H9 (cell line): ENCODE results near the gene RIMBP2. TPM values are rescaled to one million over a fixed set of nuclear protein-coding genes. Genes with fewer than 3 reads are reported as not detected.

Experiments
- DNase-seq: peaks from one replicate; pipeline ENCODE4 v3.0.0-alpha.2; 2017
- H2AFZ ChIP-seq: one replicate; pipeline ENCODE4 v1.6.1; 2013; ENCODE audit warnings: mild to moderate bottlenecking, low read length, control low read depth, moderate library complexity
- H2AK5ac ChIP-seq: 2 replicates; pipeline ENCODE4 v1.6.1; 2013; ENCODE audit warnings: low read length, control low read depth, mixed read lengths; ENCODE audit not compliant: insufficient read length
- H2BK120ac ChIP-seq: one replicate; pipeline ENCODE4 v1.6.1; 2013; ENCODE audit warnings: low read depth, mild to moderate bottlenecking, low read length, control low read depth, inconsistent platforms; ENCODE audit not compliant: poor library complexity, severe bottlenecking
- H2BK12ac ChIP-seq: 2 replicates; pipeline ENCODE4 v1.6.1; 2013; ENCODE audit warnings: low read length, control low read depth, mixed read lengths, low read depth; ENCODE audit not compliant: insufficient read length
- H2BK15ac ChIP-seq: 2 replicates; pipeline ENCODE4 v1.6.1; 2013; ENCODE audit warnings: low read depth, low read length, control low read depth
- H2BK20ac ChIP-seq: one replicate; pipeline ENCODE4 v1.6.1; 2013; ENCODE audit warnings: low read depth, mild to moderate bottlenecking, low read length, control low read depth, inconsistent platforms; ENCODE audit not compliant: poor library complexity, severe bottlenecking
- H2BK5ac ChIP-seq: 2 replicates; pipeline ENCODE4 v1.6.1; 2013; ENCODE audit warnings: low read length, control low read depth, mixed read lengths; ENCODE audit not compliant: insufficient read length
- H3K14ac ChIP-seq: 2 replicates; pipeline ENCODE4 v1.6.1; 2013; ENCODE audit warnings: low read length, control low read depth; ENCODE audit not compliant: insufficient read depth
- H3K18ac ChIP-seq: 2 replicates; pipeline ENCODE4 v1.6.1; 2013; ENCODE audit warnings: low read depth, mild to moderate bottlenecking, mixed read lengths, low read length, control low read depth; ENCODE audit not compliant: insufficient read length
- H3K23ac ChIP-seq: 2 replicates; pipeline ENCODE4 v1.6.1; 2013; ENCODE audit warnings: low read length, control low read depth, mixed read lengths, low read depth; ENCODE audit not compliant: insufficient read length
- H3K23me2 ChIP-seq: 2 replicates; pipeline ENCODE4 v1.6.1; 2013; ENCODE audit warnings: low read depth, mild to moderate bottlenecking, mixed read lengths, low read length, control low read depth; ENCODE audit not compliant: insufficient read length, poor library complexity, severe bottlenecking
- H3K27ac ChIP-seq: 2 replicates; pipeline ENCODE4 v1.5.1; 2013; ENCODE audit warnings: low read length, control low read depth, mixed read lengths, low read depth; ENCODE audit not compliant: insufficient read length
- H3K27me3 ChIP-seq: 2 replicates; pipeline ENCODE4 v1.6.1; 2013; ENCODE audit warnings: low read length, control low read depth, inconsistent platforms; ENCODE audit not compliant: insufficient read depth
- H3K4ac ChIP-seq: 2 replicates; pipeline ENCODE4 v1.6.1; 2013; ENCODE audit warnings: low read depth, mild to moderate bottlenecking, control low read depth, inconsistent platforms, low read length, moderate library complexity
- H3K4me1 ChIP-seq: 2 replicates; pipeline ENCODE4 v1.6.1; 2013; ENCODE audit warnings: low read length, control low read depth, inconsistent platforms; ENCODE audit not compliant: insufficient read depth
- H3K4me2 ChIP-seq: 2 replicates; pipeline ENCODE4 v1.6.1; 2013; ENCODE audit warnings: low read length, control low read depth, mixed read lengths; ENCODE audit not compliant: insufficient read length, insufficient read depth
- H3K56ac ChIP-seq: 2 replicates; pipeline ENCODE4 v1.6.1; 2013; ENCODE audit warnings: low read depth, mild to moderate bottlenecking, mixed read lengths, low read length, control low read depth; ENCODE audit not compliant: insufficient read length
- H3K79me1 ChIP-seq: 2 replicates; pipeline ENCODE4 v1.6.1; 2013; ENCODE audit warnings: low read depth, mild to moderate bottlenecking, moderate library complexity, low read length, control low read depth, inconsistent platforms; ENCODE audit not compliant: insufficient read depth, poor library complexity, severe bottlenecking
- H3K79me2 ChIP-seq: 2 replicates; pipeline ENCODE4 v1.6.1; 2013; ENCODE audit warnings: low read length, control low read depth, inconsistent platforms; ENCODE audit not compliant: insufficient read depth
- H3K9ac ChIP-seq: 2 replicates; pipeline ENCODE4 v1.6.1; 2013; ENCODE audit warnings: low read length, control low read depth, mixed read lengths; ENCODE audit not compliant: insufficient read length; ENCODE audit errors: extremely low read depth
- H3K9me3 ChIP-seq: one replicate; pipeline ENCODE4 v1.6.1; 2013; ENCODE audit warnings: low read depth, low read length, inconsistent platforms; ENCODE audit not compliant: control insufficient read depth
- H3T11ph ChIP-seq: one replicate; pipeline ENCODE4 v1.6.1; 2013; ENCODE audit warnings: mild to moderate bottlenecking, low read length, control low read depth, inconsistent platforms
- H4K20me1 ChIP-seq: one replicate; pipeline ENCODE4 v1.6.1; 2013; ENCODE audit not compliant: control insufficient read depth, insufficient read length, insufficient read depth
- H4K5ac ChIP-seq: 2 replicates; pipeline ENCODE4 v1.6.1; 2013; ENCODE audit warnings: low read depth, mild to moderate bottlenecking, mixed read lengths, low read length, control low read depth; ENCODE audit not compliant: insufficient read length
- H4K8ac ChIP-seq: replicated peaks from 2 replicates; pipeline ENCODE4 v1.6.1; 2013; ENCODE audit warnings: low read length, control low read depth, mixed read lengths, low read depth; ENCODE audit not compliant: insufficient read length
- H4K91ac ChIP-seq: 2 replicates; pipeline ENCODE4 v1.6.1; 2013; ENCODE audit warnings: low read depth, mild to moderate bottlenecking, moderate library complexity, mixed read lengths, low read length, control low read depth; ENCODE audit not compliant: insufficient read length
- H3K27ac Mint-ChIP-seq, 3 experiments: 2 replicates in 2 of 3; 3 replicates in 1 of 3; pipeline ENCODE4 v1.8.0; 2020 to 2021; ENCODE audit warnings: mixed read lengths in 3 of 3, mild to moderate bottlenecking in 1 of 3, moderate library complexity in 1 of 3
- H3K27me3 Mint-ChIP-seq: 2 replicates; pipeline ENCODE4 v1.8.0; 2021; ENCODE audit warnings: low read depth, mild to moderate bottlenecking, moderate library complexity, mixed read lengths
- H3K36me3 Mint-ChIP-seq, 3 experiments: 2 replicates in 2 of 3; 3 replicates in 1 of 3; pipeline ENCODE4 v1.8.0; 2020 to 2021; ENCODE audit warnings: low read depth in 3 of 3, mixed read lengths in 3 of 3; ENCODE audit not compliant: insufficient read depth in 1 of 3
- H3K4me1 Mint-ChIP-seq, 2 experiments: 2 replicates each; pipeline ENCODE4 v1.8.0; 2020; ENCODE audit warnings: mixed read lengths in 2 of 2
- H3K4me3 Mint-ChIP-seq, 2 experiments: 2 replicates in 1 of 2; 3 replicates in 1 of 2; pipeline ENCODE4 v1.8.0; 2020 to 2021; ENCODE audit warnings: mild to moderate bottlenecking in 2 of 2, mixed read lengths in 2 of 2, moderate library complexity in 1 of 2
- H3K9me3 Mint-ChIP-seq, 2 experiments: 2 replicates in 1 of 2; 3 replicates in 1 of 2; pipeline ENCODE4 v1.8.0; 2020; ENCODE audit warnings: mild to moderate bottlenecking in 2 of 2, mixed read lengths in 2 of 2, moderate library complexity in 1 of 2
- WGBS: extraction: QIAGEN DNeasy Blood & Tissue Kit; methylation state at CpG from one replicate; pipeline ENCODE4 v1.1.7; 2013; ENCODE audit warnings: missing lambda C conversion rate, low lambda C conversion rate, mixed read lengths; ENCODE audit not compliant: insufficient read length; ENCODE audit errors: extremely low coverage; 5-methylcytosine and 5-hydroxymethylcytosine counted together
- total RNA-seq: library from RNA; stranded (reverse); gene quantifications from 2 replicates; pipeline ENCODE4 v1.2.1, GENCODE V29; 2021
- TF ChIP-seq, protein P1 (sequence below): fragments of 200-600 bp; sonication (generic); conservative IDR thresholded peaks from 3 replicates; pipeline ENCODE4 v1.8.0; 2021; ENCODE audit warnings: antibody characterized with exemption, mild to moderate bottlenecking

Gene RIMBP2
- total RNA-seq, 1 experiment from 2014 or later: 0.70 TPM

DNA sequence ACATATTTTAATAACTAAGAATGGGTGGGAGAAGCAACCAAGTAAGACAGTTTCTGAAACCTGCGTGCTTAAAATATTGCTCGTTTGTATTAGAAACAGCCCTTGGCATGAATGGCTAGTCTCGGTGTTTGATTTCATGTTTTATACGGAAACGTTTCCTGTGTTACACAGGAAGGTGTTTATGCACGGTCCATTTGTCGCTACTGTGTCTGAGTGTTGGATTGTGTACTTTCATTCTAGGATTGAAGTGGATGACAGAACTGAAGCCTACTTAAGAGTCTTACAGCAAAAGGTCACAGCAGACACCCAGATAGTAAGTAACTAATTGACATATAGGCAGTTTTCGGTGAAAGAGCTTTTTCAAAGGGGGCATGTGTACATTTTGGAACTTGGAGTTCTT lies 358.9 kb downstream of the RIMBP2 start:
- Histone ChIP-seq H4K5ac (no peak overlapping the region), H3K56ac (no peak overlapping the region), H3K79me1 (no peaks in the 10 kb centered on the region), H3K9me3 (no peaks in the 10 kb centered on the region), H3T11ph (no peak overlapping the region), H3K4me2 (no peak overlapping the region), H2BK20ac (no peak overlapping the region), H2BK120ac (no peak overlapping the region), H3K79me2 (no peaks in the 10 kb centered on the region), H3K27me3 (no peaks in the 10 kb centered on the region), H3K14ac (no peak overlapping the region), H2BK5ac (no peak overlapping the region), H2AK5ac (no peak overlapping the region), H2AFZ (no peak overlapping the region), H3K23ac (no peak overlapping the region), H3K27ac (no peak overlapping the region), H3K23me2 (no peaks in the 10 kb centered on the region), H4K8ac (no peak overlapping the region), H4K91ac (no peak overlapping the region), H3K18ac (no peak overlapping the region), H3K9ac (no peak overlapping the region), H2BK15ac (no peak overlapping the region), H2BK12ac (no peak overlapping the region), H3K4me1 (no peaks in the 10 kb centered on the region), H4K20me1 (no peaks in the 10 kb centered on the region), H3K4ac (no peak overlapping the region)
- Mint-ChIP-seq H3K4me3 (no peak overlapping the region), H3K27me3 (peaks cover 47% of the 10 kb centered on the region), H3K36me3 (no peaks in the 10 kb centered on the region; a peak in 1 of 7 replicates), H3K27ac (no peak overlapping the region), H3K9me3 (no peaks in the 10 kb centered on the region), H3K4me1 (peaks cover 9 to 15% of the 10 kb centered on the region in 2 experiments; a peak in 3 of 4 replicates)
- TF ChIP-seq, protein P1, sequence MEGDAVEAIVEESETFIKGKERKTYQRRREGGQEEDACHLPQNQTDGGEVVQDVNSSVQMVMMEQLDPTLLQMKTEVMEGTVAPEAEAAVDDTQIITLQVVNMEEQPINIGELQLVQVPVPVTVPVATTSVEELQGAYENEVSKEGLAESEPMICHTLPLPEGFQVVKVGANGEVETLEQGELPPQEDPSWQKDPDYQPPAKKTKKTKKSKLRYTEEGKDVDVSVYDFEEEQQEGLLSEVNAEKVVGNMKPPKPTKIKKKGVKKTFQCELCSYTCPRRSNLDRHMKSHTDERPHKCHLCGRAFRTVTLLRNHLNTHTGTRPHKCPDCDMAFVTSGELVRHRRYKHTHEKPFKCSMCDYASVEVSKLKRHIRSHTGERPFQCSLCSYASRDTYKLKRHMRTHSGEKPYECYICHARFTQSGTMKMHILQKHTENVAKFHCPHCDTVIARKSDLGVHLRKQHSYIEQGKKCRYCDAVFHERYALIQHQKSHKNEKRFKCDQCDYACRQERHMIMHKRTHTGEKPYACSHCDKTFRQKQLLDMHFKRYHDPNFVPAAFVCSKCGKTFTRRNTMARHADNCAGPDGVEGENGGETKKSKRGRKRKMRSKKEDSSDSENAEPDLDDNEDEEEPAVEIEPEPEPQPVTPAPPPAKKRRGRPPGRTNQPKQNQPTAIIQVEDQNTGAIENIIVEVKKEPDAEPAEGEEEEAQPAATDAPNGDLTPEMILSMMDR: no peak
- no peak for DNase-seq
- WGBS: no CpG with 5 or more reads among the region's 8 CpGs
